ENCODE measurements around the gene AKT1.

Gene AKT1

DNA sequence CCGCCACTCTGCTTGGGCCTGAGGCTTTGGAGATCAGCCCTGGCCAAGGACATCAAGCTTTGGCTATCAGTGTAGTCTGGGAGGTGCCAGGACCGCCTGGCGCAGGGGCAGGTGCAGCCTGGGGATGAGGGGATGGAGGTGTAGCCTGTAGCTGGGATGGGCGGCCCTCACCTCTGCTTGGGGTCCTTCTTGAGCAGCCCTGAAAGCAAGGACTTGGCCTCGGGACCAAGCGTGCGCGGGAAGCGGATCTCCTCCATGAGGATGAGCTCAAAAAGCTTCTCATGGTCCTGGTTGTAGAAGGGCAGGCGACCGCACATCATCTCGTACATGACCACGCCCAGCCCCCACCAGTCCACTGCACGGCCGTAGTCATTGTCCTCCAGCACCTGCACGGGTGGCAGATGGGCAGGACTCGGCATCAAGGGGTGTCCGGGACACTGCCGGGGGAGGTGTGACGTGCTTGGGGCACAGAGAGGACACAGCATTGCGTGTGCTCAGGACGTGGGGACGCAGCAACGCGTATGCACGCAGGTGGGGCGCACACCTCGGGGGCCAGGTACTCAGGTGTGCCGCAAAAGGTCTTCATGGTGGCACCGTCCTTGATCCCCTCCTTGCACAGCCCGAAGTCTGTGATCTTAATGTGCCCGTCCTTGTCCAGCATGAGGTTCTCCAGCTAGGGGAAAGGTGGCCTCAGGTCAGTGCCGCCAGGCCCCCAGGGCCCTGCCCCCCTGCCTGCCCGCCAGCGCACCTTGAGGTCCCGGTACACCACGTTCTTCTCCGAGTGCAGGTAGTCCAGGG is 22.6 kb downstream of the AKT1 start:
- H3K36me3 ChIP-seq (replicated peaks; ENCODE audit: low read depth, low read length): peaks cover 40% of the 10 kb centered on the region
- H4K20me1 ChIP-seq (ENCODE audit: insufficient read depth, low read length): no peaks in the 10 kb centered on the region; the same call in 1 of the 2 replicates
- no peak overlapping the region for H3K9ac ChIP-seq (ENCODE audit: low read length)
- H3K27ac ChIP-seq (ENCODE audit: low read length): no peak overlapping the region
- no peak for TF ChIP-seq EZH2phosphoT487 (IDR thresholded peaks at IDR 0.05; ENCODE audit: low read depth)
- TF ChIP-seq, protein P1, sequence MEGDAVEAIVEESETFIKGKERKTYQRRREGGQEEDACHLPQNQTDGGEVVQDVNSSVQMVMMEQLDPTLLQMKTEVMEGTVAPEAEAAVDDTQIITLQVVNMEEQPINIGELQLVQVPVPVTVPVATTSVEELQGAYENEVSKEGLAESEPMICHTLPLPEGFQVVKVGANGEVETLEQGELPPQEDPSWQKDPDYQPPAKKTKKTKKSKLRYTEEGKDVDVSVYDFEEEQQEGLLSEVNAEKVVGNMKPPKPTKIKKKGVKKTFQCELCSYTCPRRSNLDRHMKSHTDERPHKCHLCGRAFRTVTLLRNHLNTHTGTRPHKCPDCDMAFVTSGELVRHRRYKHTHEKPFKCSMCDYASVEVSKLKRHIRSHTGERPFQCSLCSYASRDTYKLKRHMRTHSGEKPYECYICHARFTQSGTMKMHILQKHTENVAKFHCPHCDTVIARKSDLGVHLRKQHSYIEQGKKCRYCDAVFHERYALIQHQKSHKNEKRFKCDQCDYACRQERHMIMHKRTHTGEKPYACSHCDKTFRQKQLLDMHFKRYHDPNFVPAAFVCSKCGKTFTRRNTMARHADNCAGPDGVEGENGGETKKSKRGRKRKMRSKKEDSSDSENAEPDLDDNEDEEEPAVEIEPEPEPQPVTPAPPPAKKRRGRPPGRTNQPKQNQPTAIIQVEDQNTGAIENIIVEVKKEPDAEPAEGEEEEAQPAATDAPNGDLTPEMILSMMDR (IDR thresholded peaks at IDR 0.05; ENCODE audit: low read depth, low read length): no peak
- H3K27me3 ChIP-seq (ENCODE audit: low read depth, low read length): no peaks in the 10 kb centered on the region
- no peak overlapping the region for H2AFZ ChIP-seq (ENCODE audit: low read depth, low read length)
- H3K4me3 ChIP-seq (ENCODE audit: low read length): no peak overlapping the region
- H3K4me1 ChIP-seq (ENCODE audit: low read length): 0 out of 2 replicates have a peak, but pooled peaks cover 2% of the 10 kb centered on the region
- no peaks in the 10 kb centered on the region for H3K9me3 ChIP-seq (ENCODE audit: insufficient read depth, low read length)
- H3K4me2 ChIP-seq (ENCODE audit: low read length): no peak overlapping the region
- H3K79me2 ChIP-seq (ENCODE audit: low read length): no peaks in the 10 kb centered on the region

DNA sequence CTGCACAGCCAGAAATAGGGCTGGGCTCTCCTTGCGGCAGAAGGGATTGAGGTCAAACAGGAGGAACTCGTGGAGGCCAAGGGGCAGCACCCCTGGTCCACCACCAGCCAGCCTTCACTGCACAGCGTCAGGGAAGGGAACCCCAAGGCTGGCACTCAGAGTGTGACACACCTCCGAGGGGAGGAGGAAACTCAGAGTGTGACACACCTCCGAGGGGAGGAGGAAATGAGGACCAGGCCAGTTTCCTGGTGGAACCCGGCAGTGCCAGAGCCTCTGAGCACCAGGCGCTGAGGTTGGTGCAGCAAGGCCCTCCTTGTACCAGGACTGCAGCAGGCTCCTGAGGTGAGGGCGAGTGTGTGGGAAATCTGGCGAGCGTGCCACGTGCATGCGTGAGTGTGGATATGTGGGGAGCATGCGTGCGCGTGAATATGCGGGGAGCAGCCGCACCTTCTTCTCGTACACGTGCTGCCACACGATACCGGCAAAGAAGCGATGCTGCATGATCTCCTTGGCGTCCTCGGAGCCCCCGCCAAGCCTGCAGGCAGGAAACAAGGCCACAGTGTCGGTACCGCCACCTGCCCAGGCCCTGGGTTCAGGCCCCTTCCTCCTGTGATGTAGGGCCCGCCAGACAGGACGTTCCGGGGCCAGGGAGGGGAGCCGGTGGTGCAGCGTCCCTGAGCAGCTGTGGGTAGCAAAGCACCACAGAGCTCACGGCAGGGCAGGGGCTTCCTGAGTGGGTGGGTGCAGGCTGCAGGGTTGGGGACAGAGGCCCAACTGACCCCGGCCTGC is 23.4 kb downstream of the AKT1 start:
- Histone ChIP-seq H2AFZ (ENCODE audit: low read depth, low read length) (no peak overlapping the region), H3K79me2 (ENCODE audit: low read length) (no peaks in the 10 kb centered on the region), H3K4me1 (ENCODE audit: low read length) (0 out of 2 replicates have a peak, but pooled peaks cover 2% of the 10 kb centered on the region), H3K36me3 (replicated peaks; ENCODE audit: low read depth, low read length) (peaks cover 36% of the 10 kb centered on the region), H3K9ac (ENCODE audit: low read length) (no peak overlapping the region), H3K4me3 (ENCODE audit: low read length) (no peak overlapping the region), H4K20me1 (ENCODE audit: insufficient read depth, low read length) (no peaks in the 10 kb centered on the region), H3K27me3 (ENCODE audit: low read depth, low read length) (no peaks in the 10 kb centered on the region), H3K4me2 (ENCODE audit: low read length) (no peak overlapping the region), H3K9me3 (ENCODE audit: insufficient read depth, low read length) (no peaks in the 10 kb centered on the region), H3K27ac (ENCODE audit: low read length) (no peak overlapping the region)
- TF ChIP-seq EZH2phosphoT487 (IDR thresholded peaks at IDR 0.05; ENCODE audit: low read depth): no peak
- TF ChIP-seq, protein P1 (IDR thresholded peaks at IDR 0.05; ENCODE audit: low read depth, low read length): no peak

DNA sequence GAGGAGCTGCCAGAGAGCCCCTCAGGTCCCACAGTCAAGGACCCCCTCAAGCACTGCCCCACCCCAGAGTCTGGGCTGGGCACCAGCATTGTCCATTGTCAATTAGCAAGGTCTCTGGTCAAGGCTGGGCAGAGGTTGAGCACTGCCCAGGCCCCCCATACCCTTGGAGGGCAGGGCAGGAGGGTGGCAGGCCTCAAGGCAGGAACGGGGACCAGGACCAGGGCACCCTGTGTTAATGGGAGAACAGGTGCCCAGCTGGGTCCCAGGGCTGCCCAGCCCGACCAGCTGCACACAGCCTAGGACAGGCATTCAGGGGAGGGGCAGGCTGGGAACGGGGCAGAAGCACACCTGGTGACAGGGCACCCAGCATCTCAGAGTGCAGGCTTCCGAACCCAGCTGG is 24.2 kb downstream of the AKT1 start:
- H4K20me1 ChIP-seq (ENCODE audit: insufficient read depth, low read length): no peaks in the 10 kb centered on the region

More for the DNA sequence above, 24.2 kb downstream of the AKT1 start:
- TF ChIP-seq EZH2phosphoT487 (IDR thresholded peaks at IDR 0.05; ENCODE audit: low read depth): no peak
- TF ChIP-seq, protein P1 (IDR thresholded peaks at IDR 0.05; ENCODE audit: low read depth, low read length): no peak
- Histone ChIP-seq H2AFZ (ENCODE audit: low read depth, low read length) (no peak overlapping the region), H3K27ac (ENCODE audit: low read length) (no peak overlapping the region), H3K9me3 (ENCODE audit: insufficient read depth, low read length) (no peaks in the 10 kb centered on the region), H3K9ac (ENCODE audit: low read length) (no peak overlapping the region), H3K4me1 (ENCODE audit: low read length) (0 out of 2 replicates have a peak, but pooled peaks cover 2% of the 10 kb centered on the region), H3K36me3 (replicated peaks; ENCODE audit: low read depth, low read length) (peaks cover 29% of the 10 kb centered on the region), H3K27me3 (ENCODE audit: low read depth, low read length) (no peaks in the 10 kb centered on the region), H3K4me2 (ENCODE audit: low read length) (no peak overlapping the region), H3K4me3 (ENCODE audit: low read length) (no peak overlapping the region), H3K79me2 (ENCODE audit: low read length) (no peaks in the 10 kb centered on the region)

All from OCI-LY3 (cell line).